MM.1S (cell line): ENCODE results near the gene SMPD3.

Experiments
- DNase-seq: peaks from one replicate; pipeline ENCODE4 v3.0.0-alpha.2; 2015
- H2AFZ ChIP-seq: fragments of 300-600 bp; sonication (generic); 2 replicates; pipeline ENCODE4 v1.6.0; 2016; ENCODE audit warnings: antibody characterized with exemption, low read length
- H3F3A ChIP-seq: fragments of 300-600 bp; sonication (generic); 2 replicates; pipeline ENCODE4 v1.6.1; 2016; ENCODE audit warnings: mild to moderate bottlenecking, antibody characterized with exemption, low read length, moderate library complexity, mixed read lengths; ENCODE audit not compliant: insufficient read depth
- H3K27ac ChIP-seq: fragments of 300-600 bp; sonication (generic); 2 replicates; pipeline ENCODE4 v1.5.1; 2016; ENCODE audit warnings: mild to moderate bottlenecking, low read length
- H3K27me3 ChIP-seq: fragments of 300-600 bp; sonication (generic); replicated peaks from 2 replicates; pipeline ENCODE4 v1.6.0; 2016; ENCODE audit warnings: low read length; ENCODE audit not compliant: insufficient read depth
- H3K36me3 ChIP-seq: fragments of 300-600 bp; sonication (generic); replicated peaks from 2 replicates; pipeline ENCODE4 v1.6.1; 2016; ENCODE audit warnings: mild to moderate bottlenecking, low read length, mixed read lengths; ENCODE audit not compliant: insufficient read depth
- H3K4me1 ChIP-seq: fragments of 300-600 bp; sonication (generic); 2 replicates; pipeline ENCODE4 v1.6.1; 2016; ENCODE audit warnings: low read length, mixed read lengths
- H3K4me2 ChIP-seq: fragments of 300-600 bp; sonication (generic); 2 replicates; pipeline ENCODE4 v1.6.0; 2016; ENCODE audit warnings: low read depth, low read length
- H3K4me3 ChIP-seq: fragments of 300-600 bp; sonication (generic); 2 replicates; pipeline ENCODE4 v1.5.1; 2016; ENCODE audit warnings: low read length, mixed read lengths
- H3K79me2 ChIP-seq: fragments of 300-600 bp; sonication (generic); 2 replicates; pipeline ENCODE4 v1.6.1; 2016; ENCODE audit warnings: mixed run types, low read length, mixed read lengths
- H3K9ac ChIP-seq: fragments of 300-600 bp; sonication (generic); 2 replicates; pipeline ENCODE4 v1.6.1; 2016; ENCODE audit warnings: low read length, mixed read lengths
- H3K9me2 ChIP-seq: fragments of 300-600 bp; sonication (generic); replicated peaks from 2 replicates; pipeline ENCODE4 v1.6.1; 2016; ENCODE audit warnings: mild to moderate bottlenecking, low read length, mixed read lengths; ENCODE audit not compliant: insufficient read depth
- H3K9me3 ChIP-seq: fragments of 300-600 bp; sonication (generic); replicated peaks from 2 replicates; pipeline ENCODE4 v1.6.1; 2016; ENCODE audit warnings: mild to moderate bottlenecking, low read length, mixed read lengths; ENCODE audit not compliant: insufficient read depth
- H4K20me1 ChIP-seq: fragments of 300-600 bp; sonication (generic); 2 replicates; pipeline ENCODE4 v1.6.1; 2016; ENCODE audit warnings: mild to moderate bottlenecking, low read length, moderate library complexity, mixed read lengths; ENCODE audit not compliant: insufficient read depth
- EZH2 ChIP-seq: fragments of 300-600 bp; sonication (generic); optimal IDR thresholded peaks from 2 replicates; pipeline ENCODE3; 2017; ENCODE audit warnings: low read depth, mild to moderate bottlenecking, antibody characterized with exemption, low read length, mixed read lengths
- EZH2phosphoT487 ChIP-seq: fragments of 300-600 bp; sonication (generic); IDR thresholded peaks from 2 replicates; pipeline ENCODE4 v1.6.1; 2018; ENCODE audit warnings: antibody characterized with exemption, low read length
- TF ChIP-seq, protein P1 (sequence below): fragments of 300-600 bp; sonication (generic); IDR thresholded peaks from 2 replicates; pipeline ENCODE4 v1.5.1; 2016; ENCODE audit warnings: antibody characterized with exemption, low read length, mixed read lengths

Gene SMPD3

DNA sequence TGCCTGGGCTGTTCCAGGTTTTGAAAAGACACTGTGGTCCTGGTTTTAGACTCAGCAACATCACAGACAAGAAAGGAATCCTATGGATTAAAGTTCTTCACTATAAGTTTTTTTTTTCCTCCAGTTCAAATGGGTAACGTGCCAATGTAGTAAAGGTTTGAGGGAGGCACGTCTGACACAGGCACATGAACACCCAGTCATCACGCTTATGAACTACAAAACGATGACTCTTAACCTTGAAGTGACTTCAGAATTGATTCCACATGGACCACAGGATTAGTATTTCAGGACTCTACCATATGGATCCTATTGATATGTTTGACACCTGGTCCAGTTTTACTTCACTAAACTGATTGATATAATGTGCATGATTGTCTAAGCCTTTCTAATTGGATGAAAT, 135.2 kb downstream of the SMPD3 start:
- no peak for DNase-seq
- Histone ChIP-seq H3K27me3 (no peaks in the 10 kb centered on the region), H3K4me1 (peaks cover 15% of the 10 kb centered on the region), H3K9me3 (no peaks in the 10 kb centered on the region), H2AFZ (no peak overlapping the region), H3F3A (peaks cover 18% of the 10 kb centered on the region), H3K79me2 (peaks cover 74% of the 10 kb centered on the region), H4K20me1 (no peaks in the 10 kb centered on the region), H3K9me2 (no peaks in the 10 kb centered on the region), H3K27ac (no peak overlapping the region), H3K36me3 (peaks cover 3% of the 10 kb centered on the region), H3K4me2 (no peak overlapping the region), H3K9ac (no peak overlapping the region), H3K4me3 (no peak overlapping the region)
- TF ChIP-seq EZH2 (no peak), EZH2phosphoT487 (no peak)
- TF ChIP-seq, protein P1, sequence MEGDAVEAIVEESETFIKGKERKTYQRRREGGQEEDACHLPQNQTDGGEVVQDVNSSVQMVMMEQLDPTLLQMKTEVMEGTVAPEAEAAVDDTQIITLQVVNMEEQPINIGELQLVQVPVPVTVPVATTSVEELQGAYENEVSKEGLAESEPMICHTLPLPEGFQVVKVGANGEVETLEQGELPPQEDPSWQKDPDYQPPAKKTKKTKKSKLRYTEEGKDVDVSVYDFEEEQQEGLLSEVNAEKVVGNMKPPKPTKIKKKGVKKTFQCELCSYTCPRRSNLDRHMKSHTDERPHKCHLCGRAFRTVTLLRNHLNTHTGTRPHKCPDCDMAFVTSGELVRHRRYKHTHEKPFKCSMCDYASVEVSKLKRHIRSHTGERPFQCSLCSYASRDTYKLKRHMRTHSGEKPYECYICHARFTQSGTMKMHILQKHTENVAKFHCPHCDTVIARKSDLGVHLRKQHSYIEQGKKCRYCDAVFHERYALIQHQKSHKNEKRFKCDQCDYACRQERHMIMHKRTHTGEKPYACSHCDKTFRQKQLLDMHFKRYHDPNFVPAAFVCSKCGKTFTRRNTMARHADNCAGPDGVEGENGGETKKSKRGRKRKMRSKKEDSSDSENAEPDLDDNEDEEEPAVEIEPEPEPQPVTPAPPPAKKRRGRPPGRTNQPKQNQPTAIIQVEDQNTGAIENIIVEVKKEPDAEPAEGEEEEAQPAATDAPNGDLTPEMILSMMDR = no peak

DNA sequence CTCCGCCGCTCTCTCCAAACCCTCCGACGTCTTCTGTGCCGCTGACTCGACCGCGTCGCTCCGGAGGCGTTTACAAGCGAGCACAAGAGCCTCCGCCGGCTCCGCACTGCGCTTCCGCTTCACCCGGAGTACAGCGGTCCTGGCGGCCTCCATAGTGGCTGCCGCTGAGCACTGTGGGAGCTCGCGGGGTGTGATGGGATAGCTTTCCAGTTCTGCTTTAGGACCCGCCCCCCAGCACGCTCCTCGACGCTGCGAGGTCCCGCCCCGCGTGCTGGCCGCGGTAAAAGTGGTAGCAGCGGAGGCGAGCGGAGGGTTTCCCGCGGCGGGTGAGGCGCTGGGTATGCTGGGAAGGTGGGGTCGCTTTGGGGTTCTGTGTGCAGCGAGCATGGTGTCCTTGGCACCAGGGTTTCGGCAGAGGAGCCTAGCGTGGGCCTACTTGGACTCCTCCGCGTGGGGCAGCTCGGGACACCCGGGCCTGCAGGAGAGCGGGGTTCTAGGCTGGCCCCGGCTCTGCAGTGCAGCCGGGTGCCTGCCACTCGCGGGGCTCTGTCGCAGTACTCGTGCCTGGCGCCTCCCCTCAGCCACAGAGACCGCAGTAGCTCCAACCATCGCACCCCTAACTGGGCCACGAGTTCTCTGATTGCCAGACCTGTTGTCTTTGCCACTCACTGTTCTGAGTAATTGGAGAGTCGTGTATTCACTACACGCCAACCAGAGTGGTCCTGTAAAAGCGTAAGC, 137.4 kb downstream of the SMPD3 start, which contains the start of the genes PRMT7 and SLC7A6OS:
Gene PRMT7, plus strand, starts transcription at position 246 of the 738 bp plus-strand sequence. CDS start 4,961 bp downstream, outside the sequence.
Gene SLC7A6OS, minus strand, starts transcription at position 173 of the 738 bp plus-strand sequence. Its CDS starts 20 bp downstream, at position 153.
- Histone ChIP-seq H3K9ac (peak within 1 kb of the TSS; percentile 81), H3K9me3 (no peaks in the 10 kb centered on the region), H3K9me2 (no peaks in the 10 kb centered on the region), H3K4me2 (peak within 1 kb of the TSS; percentile 85), H3K4me3 (peak within 1 kb of the TSS; percentile 99), H3K4me1 (peaks cover 27% of the 10 kb centered on the region), H2AFZ (peak within 1 kb of the TSS; percentile 87), H3K36me3 (peaks cover under 1% of the 10 kb centered on the region; the same call in 1 of the 2 replicates), H4K20me1 (no peaks in the 10 kb centered on the region), H3F3A (peaks cover 31% of the 10 kb centered on the region), H3K79me2 (peaks cover 91% of the 10 kb centered on the region), H3K27ac (peak within 1 kb of the TSS; percentile 62; the same call in 1 of the 2 replicates), H3K27me3 (no peaks in the 10 kb centered on the region)
- TF ChIP-seq EZH2 (no peak), EZH2phosphoT487 (no peak)
- TF ChIP-seq, protein P1 = peak; percentile 10; the same call in 1 of the 2 replicates
- peak; percentile 96 for DNase-seq

DNA sequence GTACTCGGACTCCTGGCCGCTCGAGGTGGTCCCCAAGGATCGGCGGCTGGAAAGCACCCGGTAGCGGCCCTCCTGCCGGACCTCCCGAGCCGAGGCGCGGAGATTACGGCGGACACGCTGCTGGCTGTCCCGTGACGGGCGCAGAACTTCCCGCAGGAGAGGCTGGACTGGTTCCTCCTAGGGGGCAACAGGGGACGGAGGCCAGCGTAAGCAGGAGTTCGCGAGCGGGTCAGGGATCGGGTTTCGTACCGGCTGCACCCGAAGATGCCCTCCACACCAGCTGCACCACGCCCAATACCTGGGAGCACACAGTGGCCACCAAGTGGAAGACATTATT, 137.9 kb downstream of the SMPD3 start:
- H3K4me3 ChIP-seq = peak overlapping the region; percentile 99
- H2AFZ ChIP-seq = peak overlapping the region; percentile 87
- peak overlapping the region; percentile 85 for H3K4me2 ChIP-seq
- peaks cover 27% of the 10 kb centered on the region for H3K4me1 ChIP-seq
- peak overlapping the region; percentile 81 for H3K9ac ChIP-seq
- no peak for DNase-seq
- no peaks in the 10 kb centered on the region for H3K9me3 ChIP-seq
- H3K9me2 ChIP-seq = no peaks in the 10 kb centered on the region
- H4K20me1 ChIP-seq = no peaks in the 10 kb centered on the region
- peaks cover 93% of the 10 kb centered on the region for H3K79me2 ChIP-seq
- peaks cover 31% of the 10 kb centered on the region for H3F3A ChIP-seq
- H3K27me3 ChIP-seq = no peaks in the 10 kb centered on the region
- no peaks in the 10 kb centered on the region; the same call in 1 of the 2 replicates for H3K36me3 ChIP-seq
- TF ChIP-seq, protein P1 = no peak
- no peak for TF ChIP-seq EZH2
- TF ChIP-seq EZH2phosphoT487 = no peak
- H3K27ac ChIP-seq = peak overlapping the region; percentile 62; the same call in 1 of the 2 replicates
